Activated B cell treated with CpG ODN at 0.5 μM for 24 hours (primary cell): ENCODE results near the gene TRRAP. TPM values are rescaled to one million over a fixed set of nuclear protein-coding genes. Genes with fewer than 3 reads are reported as not detected.

Source experiments
- ATAC-seq: fragments of 200-7000 bp; cut with Tn5 transposase; one replicate; pipeline ENCODE4 v1.10.0; 2021; ENCODE audit warnings: low read depth, mild to moderate bottlenecking, moderate library complexity
- CTCF ChIA-PET: fragments of 350-600 bp; sonication (Branson Sonifier 250); formaldehyde crosslinking; loops from one replicate; lab custom pipeline; 2021; ENCODE audit warnings: antibody characterized with exemption; lab: Charles Lee
- POLR2A ChIA-PET: fragments of 350-600 bp; sonication (Branson Sonifier 250); formaldehyde crosslinking; loops from one replicate; lab custom pipeline; 2021; ENCODE audit warnings: antibody characterized with exemption; lab: Charles Lee
- DNase-seq: peaks from one replicate; pipeline ENCODE4 v3.0.0; 2022
- H3K27ac Mint-ChIP-seq: one replicate; pipeline ENCODE4 v1.8.0; 2020; ENCODE audit warnings: mixed read lengths
- H3K27me3 Mint-ChIP-seq: one replicate; pipeline ENCODE4 v1.8.0; 2021; ENCODE audit warnings: mixed read lengths
- H3K36me3 Mint-ChIP-seq: one replicate; pipeline ENCODE4 v1.8.0; 2021; ENCODE audit warnings: low read depth, mixed read lengths
- H3K4me1 Mint-ChIP-seq: one replicate; pipeline ENCODE4 v1.8.0; 2021; ENCODE audit warnings: mixed read lengths
- H3K4me3 Mint-ChIP-seq: one replicate; pipeline ENCODE4 v1.8.0; 2020; ENCODE audit warnings: mild to moderate bottlenecking, mixed read lengths
- H3K9me3 Mint-ChIP-seq: one replicate; pipeline ENCODE4 v1.8.0; 2020; ENCODE audit warnings: mixed read lengths
- CTCF ChIP-seq: fragments of 200-600 bp; IDR thresholded peaks from one replicate; pipeline ENCODE4 v1.8.0; 2022; ENCODE audit warnings: antibody characterized with exemption, mild to moderate bottlenecking
- intact Hi-C: fragments of 100-400 bp; cut with micrococcal nuclease; formaldehyde crosslinking; loops from one replicate; pipeline ENCODE4 v1.15.1; 2024
- total RNA-seq: library from RNA; stranded (reverse); gene quantifications from 2 replicates; pipeline ENCODE4 v1.2.3, GENCODE V29; 2022

TRRAP gene
- total RNA-seq, 1 donor from 2014 or later, result 77.9 TPM

- POLR2A ChIA-PET, result no interaction called here
- CTCF ChIA-PET, result interaction anchor here (0.6 kb wide), 1 partner anchor 745 kb away, joined by 3 read pairs; no protein-coding TSS in a partner anchor
- Mint-ChIP-seq H3K9me3 (no peaks in the 10 kb centered on the region), H3K27ac (no peak overlapping the region), H3K27me3 (peaks cover 29% of the 10 kb centered on the region), H3K4me3 (no peak overlapping the region), H3K4me1 (peaks cover 2% of the 10 kb centered on the region), H3K36me3 (no peaks in the 10 kb centered on the region)
- no peak for ATAC-seq
- DNase-seq, result no peak
- TF ChIP-seq CTCF, result no peak
- intact Hi-C loops, result no loop called here
Observed at GRCh38 chr7:98855610-98856422, 22.5 kb upstream of the TRRAP start.

- TF ChIP-seq CTCF, result no peak
- CTCF ChIA-PET, result no interaction called here
- ATAC-seq (no peak), DNase-seq (no peak)
- POLR2A ChIA-PET, result no interaction called here
- Mint-ChIP-seq H3K9me3 (no peaks in the 10 kb centered on the region), H3K36me3 (no peaks in the 10 kb centered on the region), H3K27ac (no peak overlapping the region), H3K4me1 (no peaks in the 10 kb centered on the region), H3K27me3 (peaks cover 19% of the 10 kb centered on the region), H3K4me3 (no peak overlapping the region)
- intact Hi-C loops, result no loop called here
Observed at GRCh38 chr7:98860071-98860470, 18.3 kb upstream of the TRRAP start.

GRCh38 chr7:98862203-98862602, 16.1 kb upstream of the TRRAP start:
- POLR2A ChIA-PET, result no interaction called here
- no peak for ATAC-seq
- CTCF ChIA-PET, result interaction anchor here (1.4 to 1.6 kb wide), 2 partner anchors 11 to 20 kb away, joined by 3 to 11 read pairs; no protein-coding TSS in a partner anchor
- no peak for DNase-seq
- Mint-ChIP-seq H3K4me1 (no peaks in the 10 kb centered on the region), H3K27me3 (peaks cover 19% of the 10 kb centered on the region), H3K9me3 (no peaks in the 10 kb centered on the region), H3K27ac (no peak overlapping the region), H3K36me3 (no peaks in the 10 kb centered on the region), H3K4me3 (no peak overlapping the region)
- intact Hi-C loops, result no loop called here
- TF ChIP-seq CTCF, result no peak

GRCh38 chr7:98862716-98863420, 15.5 kb upstream of the TRRAP start:
- intact Hi-C loops, result no loop called here
- no peak overlapping the region for H3K27ac Mint-ChIP-seq
- POLR2A ChIA-PET, result no interaction called here
- no peaks in the 10 kb centered on the region for H3K9me3 Mint-ChIP-seq
- no peak for ATAC-seq
- no peaks in the 10 kb centered on the region for H3K4me1 Mint-ChIP-seq
- H3K27me3 Mint-ChIP-seq, result peaks cover 19% of the 10 kb centered on the region
- DNase-seq, result no peak
- no peak for TF ChIP-seq CTCF
- no peak overlapping the region for H3K4me3 Mint-ChIP-seq
- CTCF ChIA-PET, result interaction anchor here (1.4 kb wide), 1 partner anchor 21 kb away, joined by 3 read pairs; no protein-coding TSS in a partner anchor
- no peaks in the 10 kb centered on the region for H3K36me3 Mint-ChIP-seq

GRCh38 chr7:98863601-98864000, 14.7 kb upstream of the TRRAP start:
- TF ChIP-seq CTCF, result no peak
- H3K4me1 Mint-ChIP-seq, result peaks cover 2% of the 10 kb centered on the region
- H3K27ac Mint-ChIP-seq, result no peak overlapping the region
- H3K36me3 Mint-ChIP-seq, result no peaks in the 10 kb centered on the region
- POLR2A ChIA-PET, result no interaction called here
- ATAC-seq (no peak), DNase-seq (no peak)
- H3K27me3 Mint-ChIP-seq, result peaks cover 15% of the 10 kb centered on the region
- no peak overlapping the region for H3K4me3 Mint-ChIP-seq
- intact Hi-C loops, result no loop called here
- CTCF ChIA-PET, result no interaction called here
- H3K9me3 Mint-ChIP-seq, result no peaks in the 10 kb centered on the region
